H9 (cell line): ENCODE data around the gene PAK1IP1. TPM values are rescaled to one million over a fixed set of nuclear protein-coding genes. Genes with fewer than 3 reads are reported as not detected.

ENCODE experiments used
- DNase-seq: peaks from one replicate; pipeline ENCODE4 v3.0.0-alpha.2; 2017
- H2AFZ ChIP-seq: one replicate; pipeline ENCODE4 v1.6.1; 2013; ENCODE audit warnings: mild to moderate bottlenecking, low read length, control low read depth, moderate library complexity
- H2AK5ac ChIP-seq: 2 replicates; pipeline ENCODE4 v1.6.1; 2013; ENCODE audit warnings: low read length, control low read depth, mixed read lengths; ENCODE audit not compliant: insufficient read length
- H2BK120ac ChIP-seq: one replicate; pipeline ENCODE4 v1.6.1; 2013; ENCODE audit warnings: low read depth, mild to moderate bottlenecking, low read length, control low read depth, inconsistent platforms; ENCODE audit not compliant: poor library complexity, severe bottlenecking
- H2BK12ac ChIP-seq: 2 replicates; pipeline ENCODE4 v1.6.1; 2013; ENCODE audit warnings: low read length, control low read depth, mixed read lengths, low read depth; ENCODE audit not compliant: insufficient read length
- H2BK15ac ChIP-seq: 2 replicates; pipeline ENCODE4 v1.6.1; 2013; ENCODE audit warnings: low read depth, low read length, control low read depth
- H2BK20ac ChIP-seq: one replicate; pipeline ENCODE4 v1.6.1; 2013; ENCODE audit warnings: low read depth, mild to moderate bottlenecking, low read length, control low read depth, inconsistent platforms; ENCODE audit not compliant: poor library complexity, severe bottlenecking
- H2BK5ac ChIP-seq: 2 replicates; pipeline ENCODE4 v1.6.1; 2013; ENCODE audit warnings: low read length, control low read depth, mixed read lengths; ENCODE audit not compliant: insufficient read length
- H3K14ac ChIP-seq: 2 replicates; pipeline ENCODE4 v1.6.1; 2013; ENCODE audit warnings: low read length, control low read depth; ENCODE audit not compliant: insufficient read depth
- H3K18ac ChIP-seq: 2 replicates; pipeline ENCODE4 v1.6.1; 2013; ENCODE audit warnings: low read depth, mild to moderate bottlenecking, mixed read lengths, low read length, control low read depth; ENCODE audit not compliant: insufficient read length
- H3K23ac ChIP-seq: 2 replicates; pipeline ENCODE4 v1.6.1; 2013; ENCODE audit warnings: low read length, control low read depth, mixed read lengths, low read depth; ENCODE audit not compliant: insufficient read length
- H3K23me2 ChIP-seq: 2 replicates; pipeline ENCODE4 v1.6.1; 2013; ENCODE audit warnings: low read depth, mild to moderate bottlenecking, mixed read lengths, low read length, control low read depth; ENCODE audit not compliant: insufficient read length, poor library complexity, severe bottlenecking
- H3K27ac ChIP-seq: 2 replicates; pipeline ENCODE4 v1.5.1; 2013; ENCODE audit warnings: low read length, control low read depth, mixed read lengths, low read depth; ENCODE audit not compliant: insufficient read length
- H3K27me3 ChIP-seq: 2 replicates; pipeline ENCODE4 v1.6.1; 2013; ENCODE audit warnings: low read length, control low read depth, inconsistent platforms; ENCODE audit not compliant: insufficient read depth
- H3K4ac ChIP-seq: 2 replicates; pipeline ENCODE4 v1.6.1; 2013; ENCODE audit warnings: low read depth, mild to moderate bottlenecking, control low read depth, inconsistent platforms, low read length, moderate library complexity
- H3K4me1 ChIP-seq: 2 replicates; pipeline ENCODE4 v1.6.1; 2013; ENCODE audit warnings: low read length, control low read depth, inconsistent platforms; ENCODE audit not compliant: insufficient read depth
- H3K4me2 ChIP-seq: 2 replicates; pipeline ENCODE4 v1.6.1; 2013; ENCODE audit warnings: low read length, control low read depth, mixed read lengths; ENCODE audit not compliant: insufficient read length, insufficient read depth
- H3K56ac ChIP-seq: 2 replicates; pipeline ENCODE4 v1.6.1; 2013; ENCODE audit warnings: low read depth, mild to moderate bottlenecking, mixed read lengths, low read length, control low read depth; ENCODE audit not compliant: insufficient read length
- H3K79me1 ChIP-seq: 2 replicates; pipeline ENCODE4 v1.6.1; 2013; ENCODE audit warnings: low read depth, mild to moderate bottlenecking, moderate library complexity, low read length, control low read depth, inconsistent platforms; ENCODE audit not compliant: insufficient read depth, poor library complexity, severe bottlenecking
- H3K79me2 ChIP-seq: 2 replicates; pipeline ENCODE4 v1.6.1; 2013; ENCODE audit warnings: low read length, control low read depth, inconsistent platforms; ENCODE audit not compliant: insufficient read depth
- H3K9ac ChIP-seq: 2 replicates; pipeline ENCODE4 v1.6.1; 2013; ENCODE audit warnings: low read length, control low read depth, mixed read lengths; ENCODE audit not compliant: insufficient read length; ENCODE audit errors: extremely low read depth
- H3K9me3 ChIP-seq: one replicate; pipeline ENCODE4 v1.6.1; 2013; ENCODE audit warnings: low read depth, low read length, inconsistent platforms; ENCODE audit not compliant: control insufficient read depth
- H3T11ph ChIP-seq: one replicate; pipeline ENCODE4 v1.6.1; 2013; ENCODE audit warnings: mild to moderate bottlenecking, low read length, control low read depth, inconsistent platforms
- H4K20me1 ChIP-seq: one replicate; pipeline ENCODE4 v1.6.1; 2013; ENCODE audit not compliant: control insufficient read depth, insufficient read length, insufficient read depth
- H4K5ac ChIP-seq: 2 replicates; pipeline ENCODE4 v1.6.1; 2013; ENCODE audit warnings: low read depth, mild to moderate bottlenecking, mixed read lengths, low read length, control low read depth; ENCODE audit not compliant: insufficient read length
- H4K8ac ChIP-seq: replicated peaks from 2 replicates; pipeline ENCODE4 v1.6.1; 2013; ENCODE audit warnings: low read length, control low read depth, mixed read lengths, low read depth; ENCODE audit not compliant: insufficient read length
- H4K91ac ChIP-seq: 2 replicates; pipeline ENCODE4 v1.6.1; 2013; ENCODE audit warnings: low read depth, mild to moderate bottlenecking, moderate library complexity, mixed read lengths, low read length, control low read depth; ENCODE audit not compliant: insufficient read length
- H3K27ac Mint-ChIP-seq, 3 experiments: 2 replicates in 2 of 3; 3 replicates in 1 of 3; pipeline ENCODE4 v1.8.0; 2020 to 2021; ENCODE audit warnings: mixed read lengths in 3 of 3, mild to moderate bottlenecking in 1 of 3, moderate library complexity in 1 of 3
- H3K27me3 Mint-ChIP-seq: 2 replicates; pipeline ENCODE4 v1.8.0; 2021; ENCODE audit warnings: low read depth, mild to moderate bottlenecking, moderate library complexity, mixed read lengths
- H3K36me3 Mint-ChIP-seq, 3 experiments: 2 replicates in 2 of 3; 3 replicates in 1 of 3; pipeline ENCODE4 v1.8.0; 2020 to 2021; ENCODE audit warnings: low read depth in 3 of 3, mixed read lengths in 3 of 3; ENCODE audit not compliant: insufficient read depth in 1 of 3
- H3K4me1 Mint-ChIP-seq, 2 experiments: 2 replicates each; pipeline ENCODE4 v1.8.0; 2020; ENCODE audit warnings: mixed read lengths in 2 of 2
- H3K4me3 Mint-ChIP-seq, 2 experiments: 2 replicates in 1 of 2; 3 replicates in 1 of 2; pipeline ENCODE4 v1.8.0; 2020 to 2021; ENCODE audit warnings: mild to moderate bottlenecking in 2 of 2, mixed read lengths in 2 of 2, moderate library complexity in 1 of 2
- H3K9me3 Mint-ChIP-seq, 2 experiments: 2 replicates in 1 of 2; 3 replicates in 1 of 2; pipeline ENCODE4 v1.8.0; 2020; ENCODE audit warnings: mild to moderate bottlenecking in 2 of 2, mixed read lengths in 2 of 2, moderate library complexity in 1 of 2
- CTCF ChIP-seq: fragments of 200-600 bp; sonication (generic); conservative IDR thresholded peaks from 3 replicates; pipeline ENCODE4 v1.8.0; 2021; ENCODE audit warnings: antibody characterized with exemption, mild to moderate bottlenecking
- WGBS: extraction: QIAGEN DNeasy Blood & Tissue Kit; methylation state at CpG from one replicate; pipeline ENCODE4 v1.1.7; 2013; ENCODE audit warnings: missing lambda C conversion rate, low lambda C conversion rate, mixed read lengths; ENCODE audit not compliant: insufficient read length; ENCODE audit errors: extremely low coverage; 5-methylcytosine and 5-hydroxymethylcytosine counted together
- total RNA-seq: library from RNA; stranded (reverse); gene quantifications from 2 replicates; pipeline ENCODE4 v1.2.1, GENCODE V29; 2021

PAK1IP1 gene
- total RNA-seq, 1 experiment from 2014 or later: 44.8 TPM

DNA sequence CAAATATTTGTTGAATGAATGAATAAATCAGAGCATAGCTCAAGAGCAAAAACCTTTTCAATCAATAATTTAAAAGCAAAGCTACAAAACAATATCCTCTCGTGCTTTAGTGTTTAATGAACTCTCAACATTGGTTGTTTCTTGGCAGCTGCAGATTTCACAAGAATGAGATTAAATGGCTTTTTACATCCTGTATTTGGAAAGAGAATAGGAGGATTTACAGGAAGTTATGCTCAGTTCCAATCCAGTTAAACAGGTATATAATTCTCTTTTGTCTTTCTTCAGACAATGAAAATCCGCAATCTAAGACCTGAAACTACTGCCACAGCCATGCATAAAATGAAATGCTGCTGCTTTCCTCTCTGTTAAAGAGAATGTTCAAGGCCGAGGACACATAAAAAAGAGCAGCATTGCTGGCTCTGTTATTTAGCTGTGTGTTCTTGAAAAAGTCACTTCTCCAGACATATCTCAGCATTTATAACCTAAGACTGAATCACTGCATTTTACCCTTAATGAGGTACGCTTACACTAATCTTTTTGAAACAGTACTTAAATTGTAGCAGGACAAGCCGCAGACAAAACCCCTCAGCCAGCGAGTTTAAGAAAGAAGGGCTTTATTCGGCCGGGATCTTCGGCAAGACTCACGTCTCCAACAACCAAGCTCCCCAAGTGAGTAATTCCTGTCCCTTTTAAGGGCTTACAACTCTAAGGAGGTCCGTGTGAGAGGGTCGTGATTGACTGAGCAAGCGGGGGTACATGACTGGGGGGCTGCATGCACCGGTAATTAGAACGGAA, 3.9 kb upstream of the PAK1IP1 start:
- Histone ChIP-seq H2BK120ac (no peak overlapping the region), H3K14ac (no peak overlapping the region), H3K27me3 (no peaks in the 10 kb centered on the region), H2AFZ (no peak overlapping the region), H3K79me2 (peaks cover 9% of the 10 kb centered on the region; the same call in 1 of the 2 replicates), H3K18ac (no peak overlapping the region), H3K79me1 (no peaks in the 10 kb centered on the region), H2BK20ac (no peak overlapping the region), H3K27ac (no peak overlapping the region), H2BK15ac (no peak overlapping the region), H4K20me1 (no peaks in the 10 kb centered on the region), H3K56ac (no peak overlapping the region), H4K5ac (no peak overlapping the region), H3K23me2 (no peaks in the 10 kb centered on the region), H4K91ac (no peak overlapping the region), H3T11ph (no peak overlapping the region), H3K23ac (no peak overlapping the region), H3K4me1 (peaks cover 4% of the 10 kb centered on the region; the same call in 1 of the 2 replicates), H4K8ac (no peak overlapping the region), H2AK5ac (no peak overlapping the region), H3K9ac (no peak overlapping the region), H2BK5ac (no peak overlapping the region), H3K4ac (no peak overlapping the region), H3K4me2 (no peak overlapping the region), H2BK12ac (no peak overlapping the region), H3K9me3 (no peaks in the 10 kb centered on the region)
- DNase-seq: no peak
- H3K27me3 Mint-ChIP-seq: no peaks in the 10 kb centered on the region
- no peak overlapping the region for H3K4me3 Mint-ChIP-seq
- H3K4me1 Mint-ChIP-seq: peaks cover 39 to 47% of the 10 kb centered on the region in 2 experiments
- no CpG with 5 or more reads among the region's 15 CpGs for WGBS
- H3K36me3 Mint-ChIP-seq: peaks cover 0 to 13% (median 3%) of the 10 kb centered on the region in 3 experiments; a peak in 4 of 7 replicates
- no peaks in the 10 kb centered on the region; a peak in 1 of 5 replicates for H3K9me3 Mint-ChIP-seq
- H3K27ac Mint-ChIP-seq: peak overlapping the region in 2 of 3 experiments; percentile 66 to 90; a peak in 4 of 7 replicates
- no peak for TF ChIP-seq CTCF
